ENCODE measurements around the gene MIR17HG. TPM values are rescaled to one million over a fixed set of nuclear protein-coding genes. Genes with fewer than 3 reads are reported as not detected.

MIR17HG gene
- 4.7 and 8.8 TPM in 2 replicates for total RNA-seq (ENCODE audit: low replicate concordance)

DNA sequence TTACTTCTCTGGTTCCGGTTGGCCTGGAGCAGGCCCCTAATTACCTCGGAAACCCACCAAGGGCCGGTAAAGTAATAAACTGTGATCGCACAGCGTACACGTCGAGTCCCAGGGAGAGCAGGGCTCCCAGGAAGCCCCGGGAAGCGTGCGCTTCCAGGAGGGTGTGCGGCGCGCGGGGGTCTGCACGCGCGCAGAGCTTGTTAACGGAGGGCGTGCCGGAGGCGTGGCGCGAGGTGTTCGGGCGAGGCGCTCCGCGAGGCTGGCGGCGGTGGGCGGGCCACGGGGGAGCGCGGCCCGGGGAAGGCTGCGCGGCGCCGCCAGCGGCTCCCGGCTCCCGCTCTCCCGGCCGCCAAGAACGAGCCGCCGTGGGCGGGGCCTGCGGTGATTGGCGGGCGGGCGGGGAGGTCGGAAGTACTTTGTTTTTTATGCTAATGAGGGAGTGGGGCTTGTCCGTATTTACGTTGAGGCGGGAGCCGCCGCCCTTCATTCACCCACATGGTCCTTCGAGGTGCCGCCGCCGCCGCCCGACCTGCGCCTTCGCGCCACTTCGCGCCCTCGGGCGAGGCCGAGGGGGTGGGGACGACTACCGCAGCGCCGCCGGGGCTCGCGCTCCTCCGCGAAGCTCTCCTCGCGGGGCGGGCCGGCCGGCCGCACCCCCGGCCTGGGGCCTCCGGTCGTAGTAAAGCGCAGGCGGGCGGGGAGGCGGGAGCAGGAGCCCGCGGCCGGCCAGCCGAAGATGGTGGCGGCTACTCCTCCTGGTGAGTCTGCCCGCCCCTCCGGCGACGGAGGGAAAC is at the start of gene MIR17HG:
TSS of gene MIR17HG (plus strand) at position 486 of the 794 bp plus-strand sequence.
- peak within 1 kb of the TSS; percentile 75 for H3K4me3 ChIP-seq (ENCODE audit: low read depth, low read length)
- peak; percentile 70 for DNase-seq (ENCODE audit: low read depth)
- TF ChIP-seq, protein P1, sequence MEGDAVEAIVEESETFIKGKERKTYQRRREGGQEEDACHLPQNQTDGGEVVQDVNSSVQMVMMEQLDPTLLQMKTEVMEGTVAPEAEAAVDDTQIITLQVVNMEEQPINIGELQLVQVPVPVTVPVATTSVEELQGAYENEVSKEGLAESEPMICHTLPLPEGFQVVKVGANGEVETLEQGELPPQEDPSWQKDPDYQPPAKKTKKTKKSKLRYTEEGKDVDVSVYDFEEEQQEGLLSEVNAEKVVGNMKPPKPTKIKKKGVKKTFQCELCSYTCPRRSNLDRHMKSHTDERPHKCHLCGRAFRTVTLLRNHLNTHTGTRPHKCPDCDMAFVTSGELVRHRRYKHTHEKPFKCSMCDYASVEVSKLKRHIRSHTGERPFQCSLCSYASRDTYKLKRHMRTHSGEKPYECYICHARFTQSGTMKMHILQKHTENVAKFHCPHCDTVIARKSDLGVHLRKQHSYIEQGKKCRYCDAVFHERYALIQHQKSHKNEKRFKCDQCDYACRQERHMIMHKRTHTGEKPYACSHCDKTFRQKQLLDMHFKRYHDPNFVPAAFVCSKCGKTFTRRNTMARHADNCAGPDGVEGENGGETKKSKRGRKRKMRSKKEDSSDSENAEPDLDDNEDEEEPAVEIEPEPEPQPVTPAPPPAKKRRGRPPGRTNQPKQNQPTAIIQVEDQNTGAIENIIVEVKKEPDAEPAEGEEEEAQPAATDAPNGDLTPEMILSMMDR (IDR thresholded peaks at IDR 0.05; ENCODE audit: insufficient read depth, low read length) = no peak

DNA sequence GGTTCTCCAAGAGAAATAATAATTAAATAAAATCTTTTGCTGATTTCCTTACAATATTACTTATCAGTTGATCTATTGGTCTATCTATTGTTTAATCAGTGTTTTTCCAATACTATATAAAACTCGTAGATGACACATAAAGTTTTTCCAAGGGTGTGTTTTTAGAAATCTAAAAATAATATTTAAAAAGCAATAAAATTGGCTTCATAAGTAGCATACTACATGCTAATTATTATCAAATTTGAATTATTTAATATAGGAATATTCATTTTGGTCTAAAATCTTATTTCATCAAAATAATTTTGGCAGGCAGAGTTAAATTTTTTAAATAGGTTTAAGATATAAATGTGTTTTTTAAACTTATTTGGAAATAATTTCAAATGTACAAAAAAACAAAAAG is 49.4 kb upstream of the MIR17HG start:
- no peak overlapping the region for H3K4me3 ChIP-seq (ENCODE audit: low read depth, low read length)
- TF ChIP-seq, protein P1 (IDR thresholded peaks at IDR 0.05; ENCODE audit: insufficient read depth, low read length) = no peak
- no peak for DNase-seq (ENCODE audit: low read depth)

DNA sequence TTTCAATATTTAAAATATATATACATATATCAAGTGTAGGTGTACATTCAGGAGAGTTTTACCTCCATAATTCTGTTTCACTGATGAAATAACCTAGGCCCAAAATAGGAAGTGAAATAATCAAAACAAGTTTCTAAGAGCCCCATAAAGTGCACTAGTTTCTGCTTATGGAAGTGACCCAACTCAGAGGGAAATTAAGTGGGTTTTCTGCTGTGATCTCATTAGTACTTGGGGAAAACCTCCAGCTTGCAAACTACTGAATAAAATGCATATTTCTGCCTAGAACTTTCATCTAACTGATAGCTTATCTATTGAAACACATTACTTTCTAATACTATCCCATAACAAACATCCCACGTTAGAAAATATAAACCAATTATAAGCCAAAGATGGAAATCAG is 45.4 kb upstream of the MIR17HG start:
- no peak overlapping the region for H3K4me3 ChIP-seq (ENCODE audit: low read depth, low read length)
- DNase-seq (ENCODE audit: low read depth) = no peak
- TF ChIP-seq, protein P1 (IDR thresholded peaks at IDR 0.05; ENCODE audit: insufficient read depth, low read length) = no peak

DNA sequence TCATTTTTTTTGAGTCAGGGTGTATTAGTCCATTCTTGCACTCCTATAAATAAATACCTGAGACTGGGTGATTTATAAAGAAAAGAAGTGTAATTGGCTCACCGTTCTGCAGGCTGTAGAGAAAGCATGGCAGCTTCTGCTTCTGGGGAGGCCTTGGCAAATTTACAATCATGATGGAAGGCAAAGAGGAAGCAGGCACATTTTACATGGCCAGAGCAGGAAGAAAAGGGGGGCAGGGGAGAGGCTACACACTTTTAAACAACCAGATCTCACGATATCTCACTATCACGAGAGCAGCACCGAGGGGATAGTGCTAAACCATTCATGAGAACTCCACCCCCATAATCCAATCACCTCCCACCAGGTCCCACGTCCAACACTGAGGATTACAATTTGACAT is 44.5 kb upstream of the MIR17HG start:
- no peak overlapping the region for H3K4me3 ChIP-seq (ENCODE audit: low read depth, low read length)
- TF ChIP-seq, protein P1 (IDR thresholded peaks at IDR 0.05; ENCODE audit: insufficient read depth, low read length) = no peak
- DNase-seq (ENCODE audit: low read depth) = no peak

DNA sequence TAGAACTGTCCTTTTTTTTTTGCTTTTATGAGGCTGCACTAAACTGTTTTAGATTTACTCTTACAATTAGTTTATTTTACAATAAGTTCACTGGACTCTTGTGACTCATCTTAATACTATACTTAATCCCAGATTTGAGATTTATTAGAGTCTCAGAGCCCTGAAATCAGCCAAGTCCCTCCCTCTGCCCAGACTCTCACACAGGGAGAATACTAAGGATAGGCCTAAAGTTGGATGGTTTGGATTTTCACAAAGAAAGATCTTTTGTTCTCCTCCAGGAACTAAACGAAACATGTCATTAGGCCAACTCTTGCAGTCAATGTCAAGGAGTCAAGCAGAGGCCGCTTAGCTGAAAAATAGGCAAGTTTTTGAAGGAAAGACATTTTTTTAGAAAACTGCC is 42.7 kb upstream of the MIR17HG start:
- DNase-seq (ENCODE audit: low read depth) = no peak
- no peak overlapping the region for H3K4me3 ChIP-seq (ENCODE audit: low read depth, low read length)
- TF ChIP-seq, protein P1 (IDR thresholded peaks at IDR 0.05; ENCODE audit: insufficient read depth, low read length) = no peak

DNA sequence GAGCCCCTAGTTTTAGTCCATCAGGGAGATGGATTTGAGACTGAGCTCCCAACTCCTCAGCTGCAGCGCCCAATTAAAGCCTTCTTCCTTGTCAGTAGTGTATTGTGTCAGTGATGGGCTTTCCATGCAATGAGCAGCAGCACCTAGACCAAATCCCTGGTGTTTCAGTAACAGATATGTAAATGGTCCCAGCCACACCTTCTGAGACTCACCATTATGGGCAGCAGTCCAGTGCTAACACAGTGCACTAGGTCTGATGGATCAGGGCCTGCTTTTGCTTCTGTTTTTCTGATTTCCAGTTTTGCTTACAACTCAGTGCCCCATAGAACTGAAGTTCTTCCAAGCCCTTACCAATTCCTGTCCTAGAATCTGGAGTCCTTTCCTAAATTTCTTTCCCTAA is 41.8 kb upstream of the MIR17HG start:
- TF ChIP-seq, protein P1 (IDR thresholded peaks at IDR 0.05; ENCODE audit: insufficient read depth, low read length) = no peak
- no peak for DNase-seq (ENCODE audit: low read depth)
- no peak overlapping the region for H3K4me3 ChIP-seq (ENCODE audit: low read depth, low read length)
